Common myeloid progenitor, CD34-positive (primary cell): ENCODE data around the gene CLDN1.

Experiments
- CTCF ChIA-PET: fragments of 350-600 bp; sonication (Branson Sonifier 250); formaldehyde crosslinking; loops from one replicate; lab custom pipeline; 2021; ENCODE audit warnings: antibody characterized with exemption; lab: Charles Lee
- POLR2A ChIA-PET: fragments of 350-600 bp; sonication (Branson Sonifier 250); formaldehyde crosslinking; loops from one replicate; lab custom pipeline; 2021; ENCODE audit warnings: antibody characterized with exemption; lab: Charles Lee
- DNase-seq, 3 donors: peaks; one replicate each; pipeline versions ENCODE4 v3.0.0 to v3.0.0-alpha.2; 2013
- H3K27ac ChIP-seq, 2 experiments: 1 replicate in 1 of 2; 2 replicates in 1 of 2; pipeline ENCODE4 v1.7.0; 2013; ENCODE audit warnings: inconsistent platforms in 2 of 2, low read length in 2 of 2, mild to moderate bottlenecking in 2 of 2, low read depth in 1 of 2, moderate library complexity in 1 of 2; ENCODE audit not compliant: severe bottlenecking in 2 of 2, insufficient read depth in 1 of 2, poor library complexity in 1 of 2
- H3K27me3 ChIP-seq, 5 experiments: replicated peaks in 2 of 5; 1 replicate in 3 of 5; 2 replicates in 2 of 5; pipeline versions ENCODE4 v1.6.1 to v1.7.0; 2013; ENCODE audit warnings: low read length in 4 of 5, mild to moderate bottlenecking in 2 of 5, moderate library complexity in 2 of 5, inconsistent platforms in 1 of 5; ENCODE audit not compliant: insufficient read depth in 5 of 5, control insufficient read depth in 4 of 5
- H3K36me3 ChIP-seq, 4 experiments: 1 replicate in 2 of 4; 2 replicates in 2 of 4; pipeline versions ENCODE4 v1.6.1 to v1.7.0; 2013; ENCODE audit warnings: low read length in 3 of 4, control low read depth in 1 of 4, mild to moderate bottlenecking in 1 of 4; ENCODE audit not compliant: control insufficient read depth in 4 of 4, insufficient read depth in 4 of 4
- H3K4me1 ChIP-seq, 4 experiments: 1 replicate in 3 of 4; 2 replicates in 1 of 4; pipeline versions ENCODE4 v1.6.1 to v1.7.1; 2013; ENCODE audit warnings: low read length in 3 of 4, mild to moderate bottlenecking in 3 of 4, control low read depth in 1 of 4, inconsistent platforms in 1 of 4, moderate library complexity in 1 of 4; ENCODE audit not compliant: control insufficient read depth in 4 of 4, insufficient read depth in 4 of 4; ENCODE audit errors: control extremely low read depth in 1 of 4
- H3K4me3 ChIP-seq, 7 experiments: 1 replicate in 4 of 7; 2 replicates in 3 of 7; pipeline versions ENCODE4 v1.5.1 to v1.7.0; 2013; ENCODE audit warnings: mild to moderate bottlenecking in 7 of 7, low read length in 6 of 7, moderate library complexity in 6 of 7, inconsistent platforms in 2 of 7, low read depth in 2 of 7, control low read depth in 1 of 7; ENCODE audit not compliant: insufficient read depth in 4 of 7, control insufficient read depth in 1 of 7; ENCODE audit errors: extremely low read depth in 1 of 7
- H3K9me3 ChIP-seq, 5 experiments: 1 replicate in 4 of 5; 2 replicates in 1 of 5; pipeline versions ENCODE4 v1.6.1 to v1.7.1; 2013; ENCODE audit warnings: low read length in 4 of 5, mild to moderate bottlenecking in 2 of 5, inconsistent platforms in 1 of 5, low read depth in 1 of 5, moderate library complexity in 1 of 5; ENCODE audit not compliant: control insufficient read depth in 4 of 5, insufficient read depth in 2 of 5; ENCODE audit errors: control extremely low read depth in 1 of 5
- WGBS: methylation state at CpG from one replicate; pipeline ENCODE4 v1.1.5; 2013; ENCODE audit not compliant: insufficient coverage; 5-methylcytosine and 5-hydroxymethylcytosine counted together

CLDN1 gene

GRCh38 chr3:190345878-190346277 is 23.6 kb upstream of the CLDN1 start:
- no peak overlapping the region for H3K4me3 ChIP-seq
- H3K9me3 ChIP-seq = no peaks in the 10 kb centered on the region
- ChIA-PET POLR2A (no interaction called here), CTCF (no interaction called here)
- H3K4me1 ChIP-seq = peaks cover 0 to 3% (median 0%) of the 10 kb centered on the region in 4 experiments
- 90% methylated on average over 4 of the region's 4 CpGs for WGBS
- H3K36me3 ChIP-seq = no peaks in the 10 kb centered on the region
- H3K27me3 ChIP-seq = peaks cover 0 to 2% (median 0%) of the 10 kb centered on the region in 5 experiments
- H3K27ac ChIP-seq = no peak overlapping the region
- no peak for DNase-seq

DNA sequence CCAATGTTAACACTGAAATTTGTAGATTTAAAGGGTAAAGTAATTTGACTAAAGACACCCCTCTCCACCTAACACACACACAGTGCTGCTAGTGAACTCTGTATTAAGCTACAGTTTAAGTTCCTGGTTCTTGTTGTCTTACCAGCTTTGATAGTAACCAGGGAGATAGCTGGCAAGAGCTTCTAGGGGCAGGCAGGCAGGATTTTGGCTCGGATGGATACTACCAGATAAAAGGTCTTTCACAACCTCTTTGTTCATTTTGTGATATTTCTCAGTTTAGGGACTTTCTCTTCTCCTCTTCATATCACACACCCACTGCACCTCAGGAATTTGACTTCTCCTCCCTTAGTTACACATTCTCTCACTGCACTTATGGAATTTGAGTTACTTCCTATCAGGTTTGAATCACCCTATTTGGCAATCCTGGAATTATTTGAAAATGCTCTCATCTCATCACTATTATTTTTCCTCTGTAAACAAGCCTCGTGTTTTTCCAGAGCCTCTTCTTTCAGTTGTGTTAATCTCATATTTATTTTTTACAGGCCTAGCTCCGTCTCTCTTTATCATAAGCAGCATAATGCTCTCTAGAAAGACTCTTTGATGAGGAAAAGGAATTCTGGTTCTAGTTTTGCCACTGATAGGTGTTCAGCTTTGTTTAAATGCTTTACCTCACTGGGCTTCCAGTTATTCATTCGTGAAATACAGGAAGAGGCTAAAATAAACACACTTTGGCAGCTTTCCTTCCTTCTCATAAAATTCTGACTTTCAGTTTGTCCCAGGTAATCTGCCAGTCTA is 23.0 kb upstream of the CLDN1 start:
- CTCF ChIA-PET = interaction anchor here (1.0 to 1.5 kb wide), 2 partner anchors 10 to 120 kb away, joined by 3 to 4 read pairs; no protein-coding TSS in a partner anchor
- Histone ChIP-seq H3K27me3 (peaks cover 0 to 2% (median 0%) of the 10 kb centered on the region in 5 experiments), H3K36me3 (no peaks in the 10 kb centered on the region), H3K9me3 (no peaks in the 10 kb centered on the region), H3K27ac (no peak overlapping the region), H3K4me3 (no peak overlapping the region), H3K4me1 (peaks cover 0 to 3% (median 0%) of the 10 kb centered on the region in 4 experiments)
- WGBS = 0% methylated on average over 1 of the region's 4 CpGs
- DNase-seq = peak; percentile 46 to 84 (median 73)
- POLR2A ChIA-PET = no interaction called here

DNA sequence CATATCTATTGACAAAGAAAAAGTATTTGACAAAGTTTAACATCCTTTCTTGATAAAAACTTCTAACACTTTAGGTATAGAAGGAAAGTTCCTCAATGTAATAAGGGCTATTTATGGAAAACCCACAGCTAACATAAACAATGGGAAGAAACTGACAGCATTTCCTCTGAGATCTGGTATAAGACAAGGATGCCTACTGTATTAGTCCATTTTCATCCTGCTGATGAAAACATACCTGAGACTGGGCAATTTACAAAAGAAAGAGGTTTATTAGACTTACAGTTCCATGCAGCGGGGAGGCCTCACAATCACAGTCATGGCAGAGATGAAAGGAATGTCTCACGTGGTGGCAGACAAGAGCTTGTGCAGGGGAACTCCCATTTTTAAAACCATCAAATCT is 17.8 kb upstream of the CLDN1 start:
- Histone ChIP-seq H3K27ac (no peak overlapping the region), H3K4me3 (no peak overlapping the region), H3K9me3 (no peaks in the 10 kb centered on the region), H3K4me1 (peaks cover 0 to 4% (median 2%) of the 10 kb centered on the region in 4 experiments), H3K27me3 (peaks cover 0 to 2% (median 0%) of the 10 kb centered on the region in 5 experiments), H3K36me3 (no peaks in the 10 kb centered on the region)
- DNase-seq = no peak
- ChIA-PET POLR2A (no interaction called here), CTCF (interaction anchor here (0.9 to 2.5 kb wide), 2 partner anchors 18 to 107 kb away, joined by 3 to 9 read pairs; partner anchors contain the start of gene CLDN1)
- WGBS = 92% methylated on average over 2 of the region's 2 CpGs

GRCh38 chr3:190339130-190339529 is 16.9 kb upstream of the CLDN1 start:
- peak in 2 of 3 donors; percentile 55 to 56 for DNase-seq
- peaks cover 0 to 4% (median 2%) of the 10 kb centered on the region in 4 experiments for H3K4me1 ChIP-seq
- no peaks in the 10 kb centered on the region for H3K36me3 ChIP-seq
- ChIA-PET POLR2A (no interaction called here), CTCF (interaction anchor here (1.3 to 2.5 kb wide), 2 partner anchors 10 to 17 kb away, joined by 4 to 9 read pairs; partner anchors contain the start of gene CLDN1)
- H3K27ac ChIP-seq = no peak overlapping the region
- H3K4me3 ChIP-seq = no peak overlapping the region
- no peaks in the 10 kb centered on the region for H3K9me3 ChIP-seq
- peaks cover 0 to 3% (median 2%) of the 10 kb centered on the region in 5 experiments for H3K27me3 ChIP-seq

DNA sequence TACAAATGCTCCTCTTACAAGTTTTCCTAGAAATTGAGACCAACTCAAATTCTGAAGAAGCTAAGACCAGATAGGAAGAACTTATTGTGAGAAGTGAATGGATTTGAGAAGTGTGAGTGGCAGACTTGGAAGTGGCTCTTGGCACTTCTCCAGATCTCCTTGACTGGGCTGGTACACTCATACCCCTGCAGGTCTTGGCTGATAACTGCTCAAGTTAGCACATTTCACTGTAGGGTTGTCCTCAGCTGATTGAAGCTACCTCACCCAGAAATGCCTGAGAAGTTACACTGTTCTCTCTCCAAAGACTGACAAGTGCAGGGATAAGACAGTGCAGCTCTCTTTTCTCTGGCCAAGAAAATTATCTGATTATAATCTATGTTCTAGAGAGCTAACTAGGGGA is 16.5 kb upstream of the CLDN1 start:
- no peaks in the 10 kb centered on the region for H3K9me3 ChIP-seq
- H3K4me1 ChIP-seq = peaks cover 0 to 4% (median 2%) of the 10 kb centered on the region in 4 experiments
- no peak overlapping the region for H3K27ac ChIP-seq
- ChIA-PET POLR2A (no interaction called here), CTCF (interaction anchor here (0.8 to 2.5 kb wide), 4 partner anchors 10 to 46 kb away, joined by 3 to 9 read pairs (median 4); partner anchors contain the start of gene CLDN1)
- peaks cover 0 to 3% (median 2%) of the 10 kb centered on the region in 5 experiments for H3K27me3 ChIP-seq
- H3K4me3 ChIP-seq = no peak overlapping the region
- peak in 2 of 3 donors; percentile 70 to 72 for DNase-seq
- H3K36me3 ChIP-seq = no peaks in the 10 kb centered on the region

DNA sequence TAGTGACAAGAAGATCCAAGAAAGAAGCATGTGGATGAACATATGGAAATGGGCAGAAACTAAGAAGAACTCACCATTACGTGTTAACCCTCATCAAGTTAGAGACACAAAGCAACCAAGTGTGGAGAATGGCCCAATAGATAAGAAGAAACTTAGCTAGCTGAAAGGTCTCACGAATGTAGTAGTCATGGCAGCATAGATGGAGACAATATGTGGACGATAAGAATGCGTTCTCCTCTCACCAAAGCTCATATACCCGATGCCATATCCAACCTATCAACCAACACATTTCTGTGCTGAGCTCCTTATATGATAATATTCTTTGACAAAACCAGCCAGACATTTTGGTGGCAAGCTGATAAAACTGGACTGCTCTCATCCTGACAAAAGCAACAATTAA is 15.1 kb upstream of the CLDN1 start:
- H3K4me3 ChIP-seq = no peak overlapping the region
- peaks cover 0 to 5% (median 2%) of the 10 kb centered on the region in 5 experiments for H3K27me3 ChIP-seq
- no peak for DNase-seq
- no peak overlapping the region for H3K27ac ChIP-seq
- POLR2A ChIA-PET = interaction anchor here (0.6 kb wide), 1 partner anchor 1313 kb away, joined by 3 read pairs; no protein-coding TSS in a partner anchor
- H3K4me1 ChIP-seq = peaks cover 0 to 4% (median 2%) of the 10 kb centered on the region in 4 experiments
- no peaks in the 10 kb centered on the region for H3K9me3 ChIP-seq
- CTCF ChIA-PET = interaction anchor here (1.0 to 1.4 kb wide), 3 partner anchors 19 to 178 kb away, joined by 3 read pairs; no protein-coding TSS in a partner anchor
- 100% methylated on average over 4 of the region's 5 CpGs for WGBS
- no peaks in the 10 kb centered on the region for H3K36me3 ChIP-seq
